Activated B cell treated with CpG ODN at 0.5 μM for 24 hours (primary cell): ENCODE data around the gene CSNK2A1. TPM values are rescaled to one million over a fixed set of nuclear protein-coding genes. Genes with fewer than 3 reads are reported as not detected.

Source experiments
- ATAC-seq: fragments of 200-7000 bp; cut with Tn5 transposase; one replicate; pipeline ENCODE4 v1.10.0; 2021; ENCODE audit warnings: low read depth, mild to moderate bottlenecking, moderate library complexity
- CTCF ChIA-PET: fragments of 350-600 bp; sonication (Branson Sonifier 250); formaldehyde crosslinking; loops from one replicate; lab custom pipeline; 2021; ENCODE audit warnings: antibody characterized with exemption; lab: Charles Lee
- POLR2A ChIA-PET: fragments of 350-600 bp; sonication (Branson Sonifier 250); formaldehyde crosslinking; loops from one replicate; lab custom pipeline; 2021; ENCODE audit warnings: antibody characterized with exemption; lab: Charles Lee
- DNase-seq: peaks from one replicate; pipeline ENCODE4 v3.0.0; 2022
- H3K27ac Mint-ChIP-seq: one replicate; pipeline ENCODE4 v1.8.0; 2020; ENCODE audit warnings: mixed read lengths
- H3K27me3 Mint-ChIP-seq: one replicate; pipeline ENCODE4 v1.8.0; 2021; ENCODE audit warnings: mixed read lengths
- H3K36me3 Mint-ChIP-seq: one replicate; pipeline ENCODE4 v1.8.0; 2021; ENCODE audit warnings: low read depth, mixed read lengths
- H3K4me1 Mint-ChIP-seq: one replicate; pipeline ENCODE4 v1.8.0; 2021; ENCODE audit warnings: mixed read lengths
- H3K4me3 Mint-ChIP-seq: one replicate; pipeline ENCODE4 v1.8.0; 2020; ENCODE audit warnings: mild to moderate bottlenecking, mixed read lengths
- H3K9me3 Mint-ChIP-seq: one replicate; pipeline ENCODE4 v1.8.0; 2020; ENCODE audit warnings: mixed read lengths
- intact Hi-C: fragments of 100-400 bp; cut with micrococcal nuclease; formaldehyde crosslinking; loops from one replicate; pipeline ENCODE4 v1.15.1; 2024
- total RNA-seq: library from RNA; stranded (reverse); gene quantifications from 2 replicates; pipeline ENCODE4 v1.2.3, GENCODE V29; 2022
- TF ChIP-seq, protein P1 (sequence below): fragments of 200-600 bp; IDR thresholded peaks from one replicate; pipeline ENCODE4 v1.8.0; 2022; ENCODE audit warnings: antibody characterized with exemption, mild to moderate bottlenecking

The CSNK2A1 gene
- total RNA-seq, 1 donor from 2014 or later: 140 TPM

DNA sequence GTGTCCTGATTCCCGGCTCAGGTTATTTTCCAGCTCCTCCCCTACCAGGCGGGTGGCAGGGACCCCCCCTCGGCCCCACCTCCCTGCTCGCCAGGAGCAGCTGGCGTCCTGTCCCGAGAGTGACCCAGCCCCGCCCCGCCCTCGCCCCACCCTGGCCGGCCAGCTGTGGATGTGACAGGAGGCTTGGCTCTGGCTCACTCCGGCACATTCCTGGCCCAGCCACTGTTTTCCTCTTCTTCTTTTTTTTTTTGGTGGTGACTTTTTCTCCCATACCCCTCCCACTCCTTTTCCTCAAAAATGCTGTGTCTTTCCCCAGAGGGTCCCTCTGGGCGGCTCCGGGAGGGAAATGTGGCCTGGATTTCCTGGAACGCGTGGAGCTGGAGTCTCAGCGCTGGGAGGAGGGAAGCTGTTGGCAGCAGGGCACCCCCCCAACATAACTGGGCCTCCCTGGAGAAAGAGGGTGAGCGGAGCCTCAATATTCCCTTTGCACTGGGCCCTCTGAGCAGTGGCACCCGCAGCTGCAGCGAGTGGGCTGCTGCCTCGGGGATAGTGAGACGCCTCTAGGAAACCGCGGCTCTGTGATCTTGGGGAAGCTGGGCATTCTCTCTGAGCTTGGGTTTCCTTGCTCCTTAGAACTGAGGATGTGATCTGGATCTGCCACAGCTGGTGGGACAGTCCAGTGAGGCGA lies 28.3 kb upstream of the CSNK2A1 start:
- no peaks in the 10 kb centered on the region for H3K4me1 Mint-ChIP-seq
- H3K9me3 Mint-ChIP-seq: no peaks in the 10 kb centered on the region
- peaks cover 35% of the 10 kb centered on the region for H3K27me3 Mint-ChIP-seq
- intact Hi-C loops: no loop called here
- ChIA-PET POLR2A (no interaction called here), CTCF (no interaction called here)
- no peaks in the 10 kb centered on the region for H3K36me3 Mint-ChIP-seq
- ATAC-seq: no peak
- TF ChIP-seq, protein P1, sequence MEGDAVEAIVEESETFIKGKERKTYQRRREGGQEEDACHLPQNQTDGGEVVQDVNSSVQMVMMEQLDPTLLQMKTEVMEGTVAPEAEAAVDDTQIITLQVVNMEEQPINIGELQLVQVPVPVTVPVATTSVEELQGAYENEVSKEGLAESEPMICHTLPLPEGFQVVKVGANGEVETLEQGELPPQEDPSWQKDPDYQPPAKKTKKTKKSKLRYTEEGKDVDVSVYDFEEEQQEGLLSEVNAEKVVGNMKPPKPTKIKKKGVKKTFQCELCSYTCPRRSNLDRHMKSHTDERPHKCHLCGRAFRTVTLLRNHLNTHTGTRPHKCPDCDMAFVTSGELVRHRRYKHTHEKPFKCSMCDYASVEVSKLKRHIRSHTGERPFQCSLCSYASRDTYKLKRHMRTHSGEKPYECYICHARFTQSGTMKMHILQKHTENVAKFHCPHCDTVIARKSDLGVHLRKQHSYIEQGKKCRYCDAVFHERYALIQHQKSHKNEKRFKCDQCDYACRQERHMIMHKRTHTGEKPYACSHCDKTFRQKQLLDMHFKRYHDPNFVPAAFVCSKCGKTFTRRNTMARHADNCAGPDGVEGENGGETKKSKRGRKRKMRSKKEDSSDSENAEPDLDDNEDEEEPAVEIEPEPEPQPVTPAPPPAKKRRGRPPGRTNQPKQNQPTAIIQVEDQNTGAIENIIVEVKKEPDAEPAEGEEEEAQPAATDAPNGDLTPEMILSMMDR: no peak
- H3K4me3 Mint-ChIP-seq: no peak overlapping the region
- DNase-seq: no peak
- no peak overlapping the region for H3K27ac Mint-ChIP-seq

GRCh38 chr20:568673-569415 lies 25.3 kb upstream of the CSNK2A1 start:
- no peaks in the 10 kb centered on the region for H3K36me3 Mint-ChIP-seq
- H3K27me3 Mint-ChIP-seq: peaks cover 30% of the 10 kb centered on the region
- no peaks in the 10 kb centered on the region for H3K9me3 Mint-ChIP-seq
- CTCF ChIA-PET: no interaction called here
- ATAC-seq (no peak), DNase-seq (no peak)
- TF ChIP-seq, protein P1: no peak
- POLR2A ChIA-PET: interaction anchor here (0.5 kb wide), 1 partner anchor 70 kb away, joined by 4 read pairs; no protein-coding TSS in a partner anchor
- intact Hi-C loops: no loop called here
- no peaks in the 10 kb centered on the region for H3K4me1 Mint-ChIP-seq
- H3K4me3 Mint-ChIP-seq: no peak overlapping the region
- no peak overlapping the region for H3K27ac Mint-ChIP-seq

GRCh38 chr20:568097-568652 lies 24.6 kb upstream of the CSNK2A1 start:
- Mint-ChIP-seq H3K27ac (no peak overlapping the region), H3K36me3 (no peaks in the 10 kb centered on the region), H3K27me3 (peaks cover 26% of the 10 kb centered on the region), H3K9me3 (no peaks in the 10 kb centered on the region), H3K4me3 (no peak overlapping the region), H3K4me1 (no peaks in the 10 kb centered on the region)
- intact Hi-C loops: no loop called here
- ChIA-PET POLR2A (interaction anchor here (0.5 kb wide), 1 partner anchor 71 kb away, joined by 4 read pairs; no protein-coding TSS in a partner anchor), CTCF (no interaction called here)
- TF ChIP-seq, protein P1: no peak
- DNase-seq: no peak
- no peak for ATAC-seq

- intact Hi-C loops: loop anchor here (5.0 kb wide), 1 partner anchor 103 kb away; no protein-coding TSS in a partner anchor
- ATAC-seq (no peak), DNase-seq (no peak)
- Mint-ChIP-seq H3K4me3 (no peak overlapping the region), H3K27ac (no peak overlapping the region), H3K4me1 (no peaks in the 10 kb centered on the region), H3K9me3 (no peaks in the 10 kb centered on the region), H3K36me3 (no peaks in the 10 kb centered on the region), H3K27me3 (peaks cover 23% of the 10 kb centered on the region)
- CTCF ChIA-PET: no interaction called here
- POLR2A ChIA-PET: no interaction called here
- TF ChIP-seq, protein P1: no peak
Measured at GRCh38 chr20:564192-564591, 20.6 kb upstream of the CSNK2A1 start.

DNA sequence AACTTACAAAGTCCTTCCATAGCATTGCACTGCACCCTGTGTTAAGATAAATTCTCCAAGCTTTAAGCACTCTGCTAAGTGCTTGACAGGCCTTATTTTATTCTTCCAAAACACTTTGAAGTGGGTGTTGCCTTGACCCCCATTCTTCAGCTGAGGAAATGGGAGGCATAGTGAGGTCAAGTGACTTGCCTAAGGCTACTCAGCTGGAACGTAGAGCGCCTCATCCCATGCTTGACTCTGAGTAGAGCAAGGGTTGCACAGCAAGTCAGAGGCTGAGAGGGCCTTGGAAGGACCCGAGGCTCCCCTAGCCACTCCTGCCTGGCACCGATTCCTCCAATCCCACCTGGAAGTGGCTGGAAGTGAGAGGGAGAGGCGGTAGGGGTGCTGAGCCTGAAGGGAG lies 19.6 kb upstream of the CSNK2A1 start:
- ATAC-seq: no peak
- TF ChIP-seq, protein P1: no peak
- Mint-ChIP-seq H3K27ac (no peak overlapping the region), H3K4me3 (no peak overlapping the region), H3K27me3 (peaks cover 20% of the 10 kb centered on the region), H3K4me1 (no peaks in the 10 kb centered on the region), H3K9me3 (no peaks in the 10 kb centered on the region), H3K36me3 (no peaks in the 10 kb centered on the region)
- ChIA-PET CTCF (interaction anchor here (1.3 to 1.9 kb wide), 3 partner anchors 82 to 176 kb away, joined by 5 to 12 read pairs (median 8); no protein-coding TSS in a partner anchor), POLR2A (no interaction called here)
- no peak for DNase-seq
- intact Hi-C loops: loop anchor here (5.0 kb wide), 1 partner anchor 104 kb away; no protein-coding TSS in a partner anchor
